HFFc6 (cell line): ENCODE results near the gene CD82. TPM values are rescaled to one million over a fixed set of nuclear protein-coding genes. Genes with fewer than 3 reads are reported as not detected.
A peak's percentile ranks its signal among the peaks of the same experiment; 100 is the strongest.

Source experiments
- DNase-seq: peaks from one replicate; pipeline ENCODE4 v3.0.0-alpha.2; 2018
- H3K27ac Mint-ChIP-seq: 2 replicates; pipeline ENCODE4 v1.8.0; 2020; ENCODE audit warnings: mild to moderate bottlenecking, mixed read lengths
- H3K27me3 Mint-ChIP-seq: 2 replicates; pipeline ENCODE4 v1.8.0; 2021; ENCODE audit warnings: mild to moderate bottlenecking, moderate library complexity, mixed read lengths; ENCODE audit not compliant: insufficient read depth
- H3K36me3 Mint-ChIP-seq: 2 replicates; pipeline ENCODE4 v1.8.0; 2021; ENCODE audit warnings: low read depth, mixed read lengths
- H3K4me1 Mint-ChIP-seq: 2 replicates; pipeline ENCODE4 v1.8.0; 2020; ENCODE audit warnings: low read depth, mixed read lengths
- H3K4me3 Mint-ChIP-seq: 2 replicates; pipeline ENCODE4 v1.8.0; 2020; ENCODE audit warnings: mild to moderate bottlenecking, moderate library complexity, mixed read lengths
- H3K9me3 Mint-ChIP-seq: 2 replicates; pipeline ENCODE4 v1.8.0; 2020; ENCODE audit warnings: mild to moderate bottlenecking, mixed read lengths
- total RNA-seq, 6 experiments: library from RNA; stranded (reverse); fragmentation: NEBNext Ultra II Directional; extraction: Animal tissue kit (Norgen Biotek cat#: 25700); gene quantifications; 2 replicates in 1 of 6; 3 replicates in 5 of 6; pipeline ENCODE4 v1.2.3, GENCODE V29; 2021
- TF ChIP-seq, protein P1 (sequence below): fragments of 200-600 bp; sonication (generic); IDR thresholded peaks from 2 replicates; pipeline ENCODE4 v1.5.0; 2021; ENCODE audit warnings: antibody characterized with exemption, mild to moderate bottlenecking

CD82 gene
- total RNA-seq, 6 experiments from 2014 or later: 17.3 to 31.7 (median 20.7) TPM

DNA sequence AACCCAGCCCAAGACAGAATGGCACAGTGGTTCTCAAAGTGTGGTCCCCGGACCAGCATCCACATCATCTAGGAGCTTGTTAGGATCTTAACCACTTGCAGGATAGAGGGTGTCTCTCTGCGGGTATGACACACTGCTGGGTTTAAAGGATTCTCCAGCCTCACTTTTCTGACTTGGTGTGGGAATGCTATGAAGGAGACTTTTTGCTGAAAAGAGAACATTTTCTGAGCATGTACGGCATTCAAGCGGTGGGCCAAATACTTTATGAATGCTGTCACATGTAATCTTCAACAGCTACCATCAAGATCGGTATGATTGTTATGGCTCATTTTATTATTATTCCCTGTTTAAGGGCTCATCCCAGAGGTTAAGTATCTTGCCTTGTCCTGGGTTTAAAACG lies 1.8 kb upstream of the CD82 start:
- TF ChIP-seq, protein P1, sequence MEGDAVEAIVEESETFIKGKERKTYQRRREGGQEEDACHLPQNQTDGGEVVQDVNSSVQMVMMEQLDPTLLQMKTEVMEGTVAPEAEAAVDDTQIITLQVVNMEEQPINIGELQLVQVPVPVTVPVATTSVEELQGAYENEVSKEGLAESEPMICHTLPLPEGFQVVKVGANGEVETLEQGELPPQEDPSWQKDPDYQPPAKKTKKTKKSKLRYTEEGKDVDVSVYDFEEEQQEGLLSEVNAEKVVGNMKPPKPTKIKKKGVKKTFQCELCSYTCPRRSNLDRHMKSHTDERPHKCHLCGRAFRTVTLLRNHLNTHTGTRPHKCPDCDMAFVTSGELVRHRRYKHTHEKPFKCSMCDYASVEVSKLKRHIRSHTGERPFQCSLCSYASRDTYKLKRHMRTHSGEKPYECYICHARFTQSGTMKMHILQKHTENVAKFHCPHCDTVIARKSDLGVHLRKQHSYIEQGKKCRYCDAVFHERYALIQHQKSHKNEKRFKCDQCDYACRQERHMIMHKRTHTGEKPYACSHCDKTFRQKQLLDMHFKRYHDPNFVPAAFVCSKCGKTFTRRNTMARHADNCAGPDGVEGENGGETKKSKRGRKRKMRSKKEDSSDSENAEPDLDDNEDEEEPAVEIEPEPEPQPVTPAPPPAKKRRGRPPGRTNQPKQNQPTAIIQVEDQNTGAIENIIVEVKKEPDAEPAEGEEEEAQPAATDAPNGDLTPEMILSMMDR: no peak
- peaks cover 25% of the 10 kb centered on the region for H3K4me1 Mint-ChIP-seq
- no peaks in the 10 kb centered on the region for H3K36me3 Mint-ChIP-seq
- peak overlapping the region; percentile 99 for H3K27ac Mint-ChIP-seq
- DNase-seq: peak; percentile 10
- H3K4me3 Mint-ChIP-seq: no peak overlapping the region
- no peaks in the 10 kb centered on the region for H3K9me3 Mint-ChIP-seq
- H3K27me3 Mint-ChIP-seq: peaks cover 1% of the 10 kb centered on the region; the same call in 1 of the 2 replicates

GRCh38 chr11:44564166-44564565 lies 1.3 kb upstream of the CD82 start:
- no peaks in the 10 kb centered on the region for H3K36me3 Mint-ChIP-seq
- no peaks in the 10 kb centered on the region; the same call in 1 of the 2 replicates for H3K27me3 Mint-ChIP-seq
- peak overlapping the region; percentile 99 for H3K27ac Mint-ChIP-seq
- H3K4me1 Mint-ChIP-seq: peaks cover 29% of the 10 kb centered on the region
- H3K9me3 Mint-ChIP-seq: no peaks in the 10 kb centered on the region
- peak overlapping the region; percentile 85 for H3K4me3 Mint-ChIP-seq
- TF ChIP-seq, protein P1: no peak
- DNase-seq: no peak

- Mint-ChIP-seq H3K4me3 (peak overlapping the region; percentile 85), H3K9me3 (no peaks in the 10 kb centered on the region), H3K27me3 (no peaks in the 10 kb centered on the region; the same call in 1 of the 2 replicates), H3K36me3 (no peaks in the 10 kb centered on the region), H3K27ac (peak overlapping the region; percentile 99), H3K4me1 (peaks cover 35% of the 10 kb centered on the region)
- peak; percentile 84 for DNase-seq
- TF ChIP-seq, protein P1: no peak
These were observed 723 bp upstream of the CD82 start for GRCh38 chr11:44564670-44565210.

DNA sequence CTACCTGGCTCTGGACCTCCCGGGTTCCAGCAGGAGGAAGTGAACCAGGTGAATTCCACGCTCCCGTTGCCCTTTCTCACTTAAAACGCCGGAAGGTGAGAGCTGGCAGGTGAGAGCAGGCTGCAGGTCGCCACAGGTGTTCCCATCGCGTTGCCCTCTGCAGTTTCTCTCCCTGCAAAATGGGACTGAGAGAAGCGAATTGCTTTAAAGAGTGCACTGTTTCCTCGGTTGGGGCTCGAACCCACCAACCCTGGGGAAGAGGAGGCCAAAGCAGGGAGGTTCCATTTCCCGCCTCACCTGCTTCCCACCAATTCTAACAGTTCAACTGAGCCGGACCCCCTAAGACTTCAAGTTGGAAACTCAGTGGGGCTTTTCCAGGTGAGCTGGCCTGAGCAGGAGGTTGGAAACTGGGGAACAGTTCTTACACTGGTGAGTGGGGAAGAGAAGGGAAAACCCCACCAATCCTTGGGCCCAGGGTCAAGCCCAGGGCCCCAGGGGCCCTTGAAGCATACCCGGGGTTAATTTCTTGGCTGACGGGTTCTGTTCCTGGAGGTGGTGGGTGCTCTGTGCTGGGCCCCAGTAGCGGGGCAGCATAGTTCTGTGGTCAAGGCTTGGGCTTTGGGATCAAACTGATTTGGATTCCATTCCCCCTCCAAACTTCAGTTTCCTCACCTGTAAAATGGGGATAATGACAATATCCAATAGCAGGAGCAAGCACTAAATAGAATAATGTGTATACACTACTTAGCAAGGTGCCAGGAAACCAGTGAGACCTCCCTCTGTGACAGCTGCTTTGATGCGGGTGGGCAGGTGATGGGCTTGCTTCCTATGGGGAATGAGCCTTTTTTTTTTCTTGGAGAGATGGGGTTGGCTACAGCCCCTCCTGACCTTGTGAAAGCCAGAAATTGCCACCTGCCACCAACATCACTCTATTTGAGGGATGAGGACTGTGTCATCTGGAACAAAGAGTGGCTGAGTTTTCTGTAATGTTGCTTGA lies 788 bp downstream of the CD82 start:
- peaks cover 50% of the 10 kb centered on the region for H3K4me1 Mint-ChIP-seq
- H3K4me3 Mint-ChIP-seq: peak overlapping the region; percentile 76
- no peaks in the 10 kb centered on the region for H3K36me3 Mint-ChIP-seq
- no peaks in the 10 kb centered on the region for H3K9me3 Mint-ChIP-seq
- H3K27me3 Mint-ChIP-seq: no peaks in the 10 kb centered on the region; the same call in 1 of the 2 replicates
- TF ChIP-seq, protein P1: no peak
- no peak for DNase-seq
- no peak overlapping the region for H3K27ac Mint-ChIP-seq

DNA sequence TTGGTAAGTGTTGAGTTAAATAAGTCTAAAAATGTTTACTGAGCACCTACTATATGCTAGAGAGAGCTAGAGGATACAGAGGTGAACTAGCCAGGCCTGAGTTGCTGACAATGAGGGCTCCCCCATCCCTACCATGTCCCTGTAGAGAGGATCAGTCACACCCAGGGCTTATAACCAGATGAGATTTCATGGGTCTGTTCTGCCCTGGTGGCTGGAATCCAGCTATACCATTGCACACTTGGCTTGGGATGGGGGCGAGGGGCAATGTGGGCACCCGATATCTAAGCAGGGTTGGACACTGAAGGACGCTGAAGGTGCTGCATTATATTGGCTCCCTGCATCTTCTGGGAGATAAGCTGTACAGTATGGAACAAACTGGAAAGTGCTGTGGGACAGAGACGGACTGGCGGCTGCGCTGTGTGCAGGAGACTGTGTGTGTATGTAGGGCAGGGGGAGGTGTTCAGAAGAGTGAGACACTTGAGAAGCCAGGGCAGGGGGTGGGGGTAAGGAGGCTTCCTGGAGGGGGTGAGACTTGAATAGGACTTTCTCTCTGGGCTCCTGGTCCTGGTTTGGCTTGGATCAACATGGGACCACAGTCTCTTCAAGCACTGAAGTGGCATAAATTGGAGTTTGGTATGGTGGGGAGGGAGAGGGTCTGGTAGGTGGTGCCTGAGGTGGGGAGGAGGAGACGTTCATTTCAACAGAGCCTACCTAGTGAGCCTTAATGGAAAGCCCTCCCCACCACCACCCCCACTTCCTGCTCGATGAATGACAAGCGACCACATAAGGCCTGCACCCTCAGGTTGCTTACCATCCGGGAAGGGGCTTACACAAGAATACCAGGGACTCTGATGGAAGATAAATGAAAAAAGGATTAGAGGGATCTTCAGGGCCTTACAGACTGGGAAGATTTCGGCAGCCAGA lies 1.8 kb downstream of the CD82 start:
- H3K4me1 Mint-ChIP-seq: peaks cover 52% of the 10 kb centered on the region
- no peaks in the 10 kb centered on the region for H3K9me3 Mint-ChIP-seq
- TF ChIP-seq, protein P1: peak; percentile 58
- DNase-seq: no peak
- no peaks in the 10 kb centered on the region for H3K36me3 Mint-ChIP-seq
- H3K27me3 Mint-ChIP-seq: no peaks in the 10 kb centered on the region; the same call in 1 of the 2 replicates
- no peak overlapping the region for H3K27ac Mint-ChIP-seq
- no peak overlapping the region for H3K4me3 Mint-ChIP-seq
